ENCODE data around the gene AP2S1.

DNA sequence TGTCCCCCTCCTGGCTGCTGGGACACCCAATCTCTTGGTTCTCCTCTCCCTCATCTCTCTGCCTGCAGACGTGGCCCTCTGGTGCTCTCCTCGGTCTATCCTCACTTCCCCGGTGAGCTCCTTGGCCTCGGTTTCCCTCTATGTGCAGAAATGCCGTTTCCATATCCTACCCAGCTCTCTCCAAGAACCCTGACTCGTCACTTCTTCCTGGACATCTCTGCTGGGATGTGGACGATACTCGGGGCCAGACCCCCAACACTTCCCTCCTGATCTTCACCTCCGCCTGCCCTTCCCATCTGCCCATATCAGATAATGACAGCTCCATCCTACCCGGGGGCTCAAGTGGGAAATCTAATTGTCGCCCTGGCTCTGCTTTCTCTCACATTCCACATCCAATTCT lies 7.9 kb downstream of the AP2S1 start:
- TF ChIP-seq, protein P1, sequence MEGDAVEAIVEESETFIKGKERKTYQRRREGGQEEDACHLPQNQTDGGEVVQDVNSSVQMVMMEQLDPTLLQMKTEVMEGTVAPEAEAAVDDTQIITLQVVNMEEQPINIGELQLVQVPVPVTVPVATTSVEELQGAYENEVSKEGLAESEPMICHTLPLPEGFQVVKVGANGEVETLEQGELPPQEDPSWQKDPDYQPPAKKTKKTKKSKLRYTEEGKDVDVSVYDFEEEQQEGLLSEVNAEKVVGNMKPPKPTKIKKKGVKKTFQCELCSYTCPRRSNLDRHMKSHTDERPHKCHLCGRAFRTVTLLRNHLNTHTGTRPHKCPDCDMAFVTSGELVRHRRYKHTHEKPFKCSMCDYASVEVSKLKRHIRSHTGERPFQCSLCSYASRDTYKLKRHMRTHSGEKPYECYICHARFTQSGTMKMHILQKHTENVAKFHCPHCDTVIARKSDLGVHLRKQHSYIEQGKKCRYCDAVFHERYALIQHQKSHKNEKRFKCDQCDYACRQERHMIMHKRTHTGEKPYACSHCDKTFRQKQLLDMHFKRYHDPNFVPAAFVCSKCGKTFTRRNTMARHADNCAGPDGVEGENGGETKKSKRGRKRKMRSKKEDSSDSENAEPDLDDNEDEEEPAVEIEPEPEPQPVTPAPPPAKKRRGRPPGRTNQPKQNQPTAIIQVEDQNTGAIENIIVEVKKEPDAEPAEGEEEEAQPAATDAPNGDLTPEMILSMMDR (IDR thresholded peaks at IDR 0.05): no peak
- TF ChIP-seq REST (IDR thresholded peaks at IDR 0.05; ENCODE audit: insufficient read depth in 1 of 2, low read depth in 2 of 2, low read length in 1 of 2): no peak
- TF ChIP-seq SIN3A (IDR thresholded peaks at IDR 0.05; ENCODE audit: borderline replicate concordance, insufficient read depth, low read depth, low read length): no peak
- TF ChIP-seq POLR2AphosphoS5 (IDR thresholded peaks at IDR 0.05; ENCODE audit: low read depth, low read length): no peak
- no peak for TF ChIP-seq TCF7L2 (IDR thresholded peaks at IDR 0.05; ENCODE audit: low read depth, low read length)

Measured in Panc1 (cell line).